WTC11 (cell line): Measurements from ENCODE around the gene EREG.

Experiments used
- CBFB ChIP-seq: sonication (generic); formaldehyde crosslinking; IDR thresholded peaks from 2 replicates; pipeline ENCODE4 v1.8.1; 2022; ENCODE audit warnings: mild to moderate bottlenecking, low read depth, missing genetic modification reagents
- CREB1 ChIP-seq: sonication (generic); formaldehyde crosslinking; IDR thresholded peaks from 2 replicates; pipeline ENCODE4 v1.8.0; 2023; ENCODE audit warnings: mild to moderate bottlenecking, missing genetic modification reagents
- ERG ChIP-seq: fragments of 250-450 bp; sonication (Bioruptor Pico); IDR thresholded peaks from 2 replicates; pipeline ENCODE4 v1.8.0; 2021; ENCODE audit warnings: mild to moderate bottlenecking
- GTF2I ChIP-seq: fragments of 250-450 bp; sonication (Bioruptor Pico); conservative IDR thresholded peaks from 2 replicates; pipeline ENCODE4 v1.4.0; 2021; ENCODE audit warnings: mild to moderate bottlenecking
- MXD4 ChIP-seq: fragments of 250-450 bp; sonication (Bioruptor Pico); IDR thresholded peaks from 2 replicates; pipeline ENCODE4 v1.8.0; 2021; ENCODE audit warnings: mild to moderate bottlenecking, moderate library complexity, borderline replicate concordance
- NFE2L1 ChIP-seq: sonication (generic); formaldehyde crosslinking; IDR thresholded peaks from 2 replicates; pipeline ENCODE4 v1.8.1; 2023; ENCODE audit warnings: missing genetic modification reagents
- NR2C2 ChIP-seq: sonication (generic); formaldehyde crosslinking; IDR thresholded peaks from 2 replicates; pipeline ENCODE4 v1.8.0; 2022; ENCODE audit warnings: mild to moderate bottlenecking, missing genetic modification reagents
- OVOL2 ChIP-seq: fragments of 250-450 bp; sonication (Bioruptor Pico); IDR thresholded peaks from 2 replicates; pipeline ENCODE4 v1.9.0; 2021; ENCODE audit warnings: mild to moderate bottlenecking, borderline replicate concordance
- TEAD1 ChIP-seq: sonication (generic); formaldehyde crosslinking; IDR thresholded peaks from 2 replicates; pipeline ENCODE4 v1.8.0; 2022; ENCODE audit warnings: mild to moderate bottlenecking, missing genetic modification reagents
- ZNF121 ChIP-seq: sonication (generic); formaldehyde crosslinking; IDR thresholded peaks from 2 replicates; pipeline ENCODE4 v1.8.0; 2023; ENCODE audit warnings: missing genetic modification reagents
- ZNF423 ChIP-seq: fragments of 250-450 bp; sonication (Bioruptor Pico); IDR thresholded peaks from 2 replicates; pipeline ENCODE4 v2.1.2; 2022; ENCODE audit warnings: mild to moderate bottlenecking, moderate library complexity
- TF ChIP-seq, protein P1 (sequence below): sonication (generic); formaldehyde crosslinking; IDR thresholded peaks from 2 replicates; pipeline ENCODE4 v1.8.1; 2023; ENCODE audit warnings: mild to moderate bottlenecking, moderate library complexity, missing genetic modification reagents
- TF ChIP-seq, protein P2 (sequence below): fragments of 200-600 bp; IDR thresholded peaks from 2 replicates; pipeline ENCODE4 v1.8.0; 2022; ENCODE audit warnings: antibody characterized with exemption
- TF ChIP-seq, protein P3 (sequence below): sonication (generic); formaldehyde crosslinking; IDR thresholded peaks from 2 replicates; pipeline ENCODE4 v1.8.0; 2023; ENCODE audit warnings: mild to moderate bottlenecking, missing genetic modification reagents

DNA sequence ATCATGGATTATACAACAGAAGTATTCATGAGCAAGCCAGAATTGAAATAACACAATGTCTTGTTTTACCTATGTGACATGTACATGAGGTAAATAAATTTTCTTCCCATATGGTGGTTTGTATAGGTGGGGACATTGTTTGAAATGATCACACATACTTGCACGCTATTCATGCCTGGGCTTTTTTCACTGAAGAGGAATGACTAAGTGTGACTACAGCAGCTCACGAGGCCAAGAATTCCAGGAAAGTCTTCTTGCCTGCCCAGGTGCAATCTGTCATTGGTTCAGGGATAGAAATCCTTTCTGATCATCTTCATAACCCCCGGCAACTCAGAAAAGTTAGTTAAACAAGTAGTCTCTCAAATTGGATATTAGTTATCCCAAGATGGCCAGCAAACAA is 43.7 kb downstream of the EREG start:
- TF ChIP-seq OVOL2 (no peak), MXD4 (no peak), TEAD1 (CRISPR knock-in tag) (no peak), NFE2L1 (no peak), ZNF121 (CRISPR knock-in tag) (no peak), ERG (CRISPR knock-in tag) (no peak), CBFB (CRISPR knock-in tag) (no peak), NR2C2 (no peak), CREB1 (CRISPR knock-in tag) (no peak), ZNF423 (no peak), GTF2I (CRISPR knock-in tag) (no peak)
- TF ChIP-seq, protein P1, sequence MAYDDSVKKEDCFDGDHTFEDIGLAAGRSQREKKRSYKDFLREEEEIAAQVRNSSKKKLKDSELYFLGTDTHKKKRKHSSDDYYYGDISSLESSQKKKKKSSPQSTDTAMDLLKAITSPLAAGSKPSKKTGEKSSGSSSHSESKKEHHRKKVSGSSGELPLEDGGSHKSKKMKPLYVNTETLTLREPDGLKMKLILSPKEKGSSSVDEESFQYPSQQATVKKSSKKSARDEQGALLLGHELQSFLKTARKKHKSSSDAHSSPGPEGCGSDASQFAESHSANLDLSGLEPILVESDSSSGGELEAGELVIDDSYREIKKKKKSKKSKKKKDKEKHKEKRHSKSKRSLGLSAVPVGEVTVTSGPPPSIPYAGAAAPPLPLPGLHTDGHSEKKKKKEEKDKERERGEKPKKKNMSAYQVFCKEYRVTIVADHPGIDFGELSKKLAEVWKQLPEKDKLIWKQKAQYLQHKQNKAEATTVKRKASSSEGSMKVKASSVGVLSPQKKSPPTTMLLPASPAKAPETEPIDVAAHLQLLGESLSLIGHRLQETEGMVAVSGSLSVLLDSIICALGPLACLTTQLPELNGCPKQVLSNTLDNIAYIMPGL = no peak
- TF ChIP-seq, protein P2, sequence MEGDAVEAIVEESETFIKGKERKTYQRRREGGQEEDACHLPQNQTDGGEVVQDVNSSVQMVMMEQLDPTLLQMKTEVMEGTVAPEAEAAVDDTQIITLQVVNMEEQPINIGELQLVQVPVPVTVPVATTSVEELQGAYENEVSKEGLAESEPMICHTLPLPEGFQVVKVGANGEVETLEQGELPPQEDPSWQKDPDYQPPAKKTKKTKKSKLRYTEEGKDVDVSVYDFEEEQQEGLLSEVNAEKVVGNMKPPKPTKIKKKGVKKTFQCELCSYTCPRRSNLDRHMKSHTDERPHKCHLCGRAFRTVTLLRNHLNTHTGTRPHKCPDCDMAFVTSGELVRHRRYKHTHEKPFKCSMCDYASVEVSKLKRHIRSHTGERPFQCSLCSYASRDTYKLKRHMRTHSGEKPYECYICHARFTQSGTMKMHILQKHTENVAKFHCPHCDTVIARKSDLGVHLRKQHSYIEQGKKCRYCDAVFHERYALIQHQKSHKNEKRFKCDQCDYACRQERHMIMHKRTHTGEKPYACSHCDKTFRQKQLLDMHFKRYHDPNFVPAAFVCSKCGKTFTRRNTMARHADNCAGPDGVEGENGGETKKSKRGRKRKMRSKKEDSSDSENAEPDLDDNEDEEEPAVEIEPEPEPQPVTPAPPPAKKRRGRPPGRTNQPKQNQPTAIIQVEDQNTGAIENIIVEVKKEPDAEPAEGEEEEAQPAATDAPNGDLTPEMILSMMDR = no peak
- TF ChIP-seq, protein P3, sequence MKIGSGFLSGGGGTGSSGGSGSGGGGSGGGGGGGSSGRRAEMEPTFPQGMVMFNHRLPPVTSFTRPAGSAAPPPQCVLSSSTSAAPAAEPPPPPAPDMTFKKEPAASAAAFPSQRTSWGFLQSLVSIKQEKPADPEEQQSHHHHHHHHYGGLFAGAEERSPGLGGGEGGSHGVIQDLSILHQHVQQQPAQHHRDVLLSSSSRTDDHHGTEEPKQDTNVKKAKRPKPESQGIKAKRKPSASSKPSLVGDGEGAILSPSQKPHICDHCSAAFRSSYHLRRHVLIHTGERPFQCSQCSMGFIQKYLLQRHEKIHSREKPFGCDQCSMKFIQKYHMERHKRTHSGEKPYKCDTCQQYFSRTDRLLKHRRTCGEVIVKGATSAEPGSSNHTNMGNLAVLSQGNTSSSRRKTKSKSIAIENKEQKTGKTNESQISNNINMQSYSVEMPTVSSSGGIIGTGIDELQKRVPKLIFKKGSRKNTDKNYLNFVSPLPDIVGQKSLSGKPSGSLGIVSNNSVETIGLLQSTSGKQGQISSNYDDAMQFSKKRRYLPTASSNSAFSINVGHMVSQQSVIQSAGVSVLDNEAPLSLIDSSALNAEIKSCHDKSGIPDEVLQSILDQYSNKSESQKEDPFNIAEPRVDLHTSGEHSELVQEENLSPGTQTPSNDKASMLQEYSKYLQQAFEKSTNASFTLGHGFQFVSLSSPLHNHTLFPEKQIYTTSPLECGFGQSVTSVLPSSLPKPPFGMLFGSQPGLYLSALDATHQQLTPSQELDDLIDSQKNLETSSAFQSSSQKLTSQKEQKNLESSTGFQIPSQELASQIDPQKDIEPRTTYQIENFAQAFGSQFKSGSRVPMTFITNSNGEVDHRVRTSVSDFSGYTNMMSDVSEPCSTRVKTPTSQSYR (CRISPR knock-in tag) = no peak
